D341Med (cell line): ENCODE results near the gene ING5.
A peak's percentile ranks its signal among the peaks of the same experiment; 100 is the strongest.

Source experiments
- DNase-seq: peaks from one replicate; pipeline ENCODE4 v3.0.0; 2012; ENCODE audit warnings: low spot score

The ING5 gene

DNA sequence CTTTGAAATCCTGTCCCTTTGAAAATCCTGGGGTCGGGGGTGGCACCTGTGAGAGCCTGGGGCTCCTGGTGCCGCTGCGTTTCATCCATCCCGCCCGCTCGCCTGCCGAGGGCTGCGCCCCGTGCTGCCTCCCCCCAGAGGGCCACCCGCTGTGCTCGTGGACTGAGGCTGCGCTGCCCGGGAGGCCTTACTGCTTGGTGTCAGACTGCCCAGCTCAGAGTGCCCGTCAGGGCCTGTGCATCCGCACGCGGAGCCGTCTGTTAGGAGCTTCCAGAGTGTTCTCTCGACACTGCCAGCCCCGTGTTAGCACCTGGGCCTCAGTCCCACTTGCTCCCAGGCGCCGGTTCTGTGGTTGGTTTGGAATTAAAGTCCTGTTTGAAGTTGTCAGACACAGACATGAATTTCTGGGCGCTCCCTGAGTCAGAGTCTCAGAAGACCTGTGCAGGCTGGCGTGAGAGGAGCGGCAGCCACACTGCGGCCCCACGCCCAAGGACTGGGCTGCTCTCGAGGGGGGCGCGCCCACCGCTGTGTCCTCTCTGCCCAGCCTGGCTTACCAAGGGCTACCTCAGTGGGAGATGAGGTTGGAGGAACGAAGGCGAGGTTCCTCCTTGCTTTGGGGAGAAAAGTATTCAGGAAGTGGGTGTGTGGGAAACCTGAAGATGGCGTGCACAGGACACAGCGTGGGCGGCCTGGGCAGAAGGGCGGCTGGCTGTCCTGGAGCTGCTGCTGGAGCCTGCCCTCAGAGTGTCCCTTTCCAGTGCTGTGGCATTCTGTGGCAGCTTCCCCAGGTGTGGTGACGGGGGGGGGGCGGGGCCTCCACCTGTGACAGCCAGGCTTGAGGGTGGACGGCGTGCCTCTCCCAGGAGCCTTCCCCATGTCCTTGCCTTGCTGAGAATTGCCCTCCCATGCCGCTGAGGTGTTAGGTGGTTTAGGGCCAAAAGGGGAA lies 29.3 kb upstream of the ING5 start:
- DNase-seq, result no peak

GRCh38 chr2:241673189-241673663 lies 28.6 kb upstream of the ING5 start:
- DNase-seq, result no peak

DNA sequence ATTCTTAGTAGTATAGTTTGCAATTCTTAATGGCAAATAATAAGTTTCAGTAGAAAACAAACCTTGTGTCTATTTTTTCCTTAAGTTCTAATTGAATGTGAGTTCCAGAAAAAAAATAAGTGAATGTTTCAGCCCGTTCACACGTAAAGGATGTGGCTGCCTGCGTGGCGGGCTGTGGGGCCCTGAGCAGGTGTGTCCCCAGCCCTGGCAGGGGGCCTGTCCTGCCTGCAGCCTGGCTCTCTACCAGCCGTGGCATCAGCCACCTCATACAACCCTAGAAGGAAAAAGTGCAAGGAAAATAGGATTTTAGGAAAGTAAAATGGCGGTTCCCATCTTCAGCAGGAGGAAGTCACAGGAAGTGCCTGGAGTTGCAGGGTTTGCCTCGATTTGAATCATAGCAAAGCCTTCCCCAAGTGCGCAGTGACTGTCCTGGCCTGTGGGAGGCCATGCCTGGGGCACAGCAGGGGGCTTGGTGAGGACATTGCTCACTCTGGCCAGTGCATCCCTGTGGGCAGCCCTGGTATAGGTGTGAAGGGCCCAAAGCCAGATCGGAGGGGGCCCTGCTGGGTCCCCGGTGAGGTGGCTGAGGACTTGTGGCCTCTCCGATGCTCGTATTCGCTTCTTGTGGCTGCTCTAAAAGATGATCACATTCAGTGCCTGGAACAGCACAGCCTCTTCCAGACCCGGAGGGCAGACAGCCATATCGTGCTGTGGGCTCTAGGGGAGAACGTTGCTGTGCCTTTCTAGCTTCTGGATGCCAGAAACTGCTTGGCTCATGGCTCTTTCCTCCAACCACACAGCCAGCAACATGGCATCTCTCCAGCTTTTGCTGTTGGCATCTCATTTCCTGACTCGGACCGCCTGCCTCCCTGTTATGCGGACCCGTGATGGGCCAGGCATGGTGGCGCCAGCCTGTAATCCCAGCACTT lies 27.8 kb upstream of the ING5 start:
- DNase-seq, result no peak

DNA sequence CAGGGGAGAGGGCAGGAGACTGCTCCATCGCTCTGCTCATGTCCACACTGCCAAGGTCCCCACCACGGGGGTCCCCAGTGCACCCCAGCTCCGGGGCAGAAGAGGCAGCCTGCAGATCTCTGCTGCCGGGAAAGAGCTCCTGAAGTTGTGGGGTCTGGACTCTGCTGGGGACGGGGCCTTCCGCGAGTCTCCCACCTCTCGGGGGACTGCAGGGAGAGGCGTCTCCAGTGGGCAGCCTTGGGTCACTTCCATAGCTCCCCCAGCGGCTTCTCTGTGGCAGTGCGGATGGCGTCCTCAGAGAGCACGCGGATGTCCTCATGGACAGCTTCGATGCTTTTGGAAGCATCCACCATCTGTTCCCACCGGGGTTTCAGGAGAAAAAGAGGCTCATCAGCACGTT lies 26.0 kb upstream of the ING5 start:
- no peak for DNase-seq

- DNase-seq, result no peak
These were observed 25.2 kb upstream of the ING5 start for GRCh38 chr2:241676665-241677064.

DNA sequence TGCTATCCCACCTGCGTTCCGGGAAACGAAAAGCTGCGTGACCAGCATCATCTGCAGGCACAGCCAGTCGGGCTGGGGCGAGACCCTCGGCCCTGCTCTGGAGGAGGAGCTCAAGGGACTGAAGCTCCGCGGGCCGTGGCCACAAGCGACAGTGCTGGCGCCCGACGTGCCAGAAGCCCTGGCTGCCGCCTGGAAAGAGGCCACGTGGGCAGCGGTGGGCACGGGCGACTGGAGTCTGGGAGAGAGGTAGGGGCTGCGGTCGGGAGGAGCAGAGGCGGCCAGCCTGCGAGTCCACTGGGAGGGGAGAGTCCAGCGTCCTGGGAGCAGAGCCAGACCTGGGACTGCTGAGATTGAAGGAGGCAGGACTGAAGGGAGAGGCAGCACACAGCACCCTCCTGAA lies 24.4 kb upstream of the ING5 start:
- no peak for DNase-seq

DNA sequence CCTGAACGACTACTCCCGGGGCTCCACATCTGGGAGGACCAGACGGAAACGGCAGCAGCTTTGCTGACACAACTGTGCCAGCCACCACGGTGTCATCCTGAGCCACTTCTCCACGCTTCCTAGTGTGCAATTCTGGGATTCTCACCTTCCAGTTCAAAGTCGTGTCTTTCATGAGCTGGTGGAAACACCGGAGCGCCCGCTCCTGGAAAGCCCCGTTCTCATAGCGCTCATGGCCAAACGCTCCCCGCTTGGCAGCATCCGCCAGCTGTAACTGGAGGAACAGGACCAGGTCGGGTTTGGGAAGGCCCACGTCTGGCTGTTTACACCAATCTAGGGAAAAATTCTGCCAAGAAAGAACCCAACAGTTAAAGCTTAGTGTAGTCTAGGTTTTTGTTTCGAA lies 23.5 kb upstream of the ING5 start:
- peak; percentile 14 for DNase-seq

DNA sequence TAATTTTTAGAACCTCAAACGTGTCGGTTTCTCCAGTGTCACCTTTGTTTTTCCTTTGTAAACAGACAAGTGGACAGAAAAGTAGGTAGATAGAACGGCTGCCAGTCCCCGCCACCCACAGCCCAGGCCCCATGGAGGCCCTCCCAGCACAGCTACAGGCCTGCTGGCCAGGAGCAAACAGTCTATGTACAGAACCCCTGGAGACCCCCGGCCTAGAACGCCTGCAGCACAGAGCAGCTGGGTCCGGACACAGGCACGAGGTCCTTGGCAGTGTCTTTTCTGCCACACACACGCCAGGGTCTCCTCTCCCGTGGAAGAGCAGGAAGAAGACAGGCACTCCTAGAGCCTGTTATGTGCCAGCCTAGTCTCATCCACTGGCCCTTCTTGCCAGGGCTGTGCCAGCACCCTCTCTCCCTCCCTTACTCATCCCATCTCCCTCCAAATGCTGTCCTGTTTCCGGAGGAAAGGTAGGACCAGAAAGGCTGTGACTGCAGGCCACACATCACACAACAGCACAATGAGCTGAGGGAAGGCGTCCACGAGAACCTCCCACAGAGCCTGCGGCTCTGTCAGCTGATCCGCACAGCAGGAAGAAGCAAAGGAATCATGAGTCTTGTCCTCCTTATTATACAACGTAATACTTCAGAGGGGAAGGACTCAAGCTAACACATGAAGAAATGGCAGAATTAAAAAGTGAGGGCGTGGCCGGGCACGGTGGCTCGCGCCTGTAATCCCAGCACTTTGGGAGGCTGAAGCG lies 22.9 kb upstream of the ING5 start:
- peak; percentile 6 for DNase-seq

- peak; percentile 6 for DNase-seq
These were observed 21.8 kb upstream of the ING5 start for GRCh38 chr2:241680044-241680443.

DNA sequence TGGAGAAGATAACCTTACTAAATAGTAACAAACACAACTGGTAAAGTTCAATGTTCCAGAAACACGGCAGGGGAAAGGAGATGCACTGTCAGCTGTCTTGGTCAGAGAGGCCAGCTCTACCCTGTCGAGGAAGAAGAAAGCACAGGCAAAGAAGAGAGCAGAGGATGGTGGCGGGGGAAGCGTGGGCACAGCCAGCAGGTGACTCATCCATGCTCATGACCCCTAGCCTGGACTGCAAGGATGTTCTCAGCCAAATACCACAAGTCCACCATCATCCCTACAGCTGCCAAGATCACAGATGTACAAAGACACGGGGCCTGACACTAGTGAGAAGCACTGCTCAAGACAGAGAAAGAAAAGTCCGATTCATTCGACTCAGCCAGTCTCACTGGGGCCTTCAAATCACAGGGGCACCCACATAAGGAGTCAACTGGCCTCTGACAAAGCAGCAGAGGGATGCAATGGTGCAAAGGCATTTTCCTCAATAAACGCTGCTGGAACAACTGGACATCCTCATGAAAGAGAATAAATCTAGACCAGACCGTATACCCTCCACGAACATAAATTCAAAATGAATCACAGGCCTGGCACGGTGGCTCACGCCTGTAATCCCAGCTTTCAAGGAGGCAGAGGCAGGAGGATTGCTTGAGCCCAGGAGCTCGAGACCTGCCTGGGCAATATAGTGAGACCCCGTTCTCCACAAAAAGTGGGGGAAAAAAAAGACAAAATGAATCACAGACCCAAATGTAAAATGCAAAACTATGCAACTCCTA lies 20.8 kb upstream of the ING5 start:
- no peak for DNase-seq

GRCh38 chr2:241686324-241686649 lies 15.6 kb upstream of the ING5 start:
- DNase-seq, result no peak

DNA sequence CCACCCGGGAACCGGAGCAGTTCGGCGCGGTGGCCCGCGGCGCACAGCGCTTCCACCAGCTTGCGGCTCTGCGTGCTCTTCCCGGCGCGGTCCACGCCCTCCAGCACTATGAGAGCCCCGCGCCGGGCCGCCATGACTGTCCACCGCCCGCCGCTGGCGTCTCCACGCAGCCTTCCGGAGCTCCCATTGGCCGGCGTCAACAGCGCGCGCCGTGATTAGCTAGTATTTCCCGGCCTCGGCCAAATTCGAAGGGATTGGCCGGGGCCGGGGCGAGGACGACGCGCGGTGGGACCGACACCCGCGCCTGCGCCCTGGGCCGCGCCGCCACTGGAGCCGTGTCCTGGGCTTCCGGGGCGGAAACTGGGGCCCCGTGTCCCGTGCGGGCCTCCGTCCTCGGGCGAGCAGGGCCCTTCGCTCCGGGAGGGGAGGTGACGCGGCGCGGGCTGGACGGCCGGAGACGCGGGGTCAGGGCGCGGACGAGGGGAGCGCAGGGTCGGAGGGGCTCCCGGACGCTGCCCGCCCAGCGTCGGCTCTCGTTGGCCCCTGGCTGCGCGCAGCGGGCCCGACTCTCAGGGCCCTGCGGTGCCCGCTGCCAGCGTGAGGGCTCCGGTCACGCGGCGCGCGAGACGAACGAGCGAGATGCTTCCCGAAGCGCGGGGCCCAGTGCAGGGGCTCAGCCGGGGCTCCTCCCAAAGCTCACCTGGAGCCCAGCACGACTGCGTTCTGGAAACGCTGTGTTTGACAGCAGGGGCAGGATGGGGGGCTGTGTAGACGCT lies 15.0 kb upstream of the ING5 start, which contains the start of gene DTYMK:
TSS of gene DTYMK (minus strand) at position 166 of the 776 bp plus-strand sequence. CDS start at position 134, 32 bp downstream.
- peak; percentile 98 for DNase-seq

DNA sequence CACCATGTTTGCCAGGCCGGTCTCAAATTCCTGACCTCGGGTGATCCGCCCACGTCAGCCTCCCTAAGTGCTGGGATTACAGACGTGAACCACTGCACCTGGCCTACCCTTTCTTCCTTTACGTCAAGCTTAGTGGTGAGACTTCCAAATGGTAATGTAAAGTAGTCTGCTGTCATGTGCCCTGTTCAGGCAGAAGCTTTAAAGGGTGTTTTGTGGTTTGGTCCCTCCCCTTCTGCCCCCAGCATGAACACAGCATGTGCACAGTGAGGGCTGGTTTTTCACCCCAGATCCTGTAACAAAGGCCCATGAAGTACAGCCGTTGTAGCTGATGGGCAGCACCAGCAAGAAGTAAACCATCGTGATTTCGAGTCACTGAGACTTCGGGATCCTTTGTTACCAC lies 12.5 kb upstream of the ING5 start:
- DNase-seq, result no peak

- no peak for DNase-seq
These were observed 11.6 kb upstream of the ING5 start for GRCh38 chr2:241690202-241690717.

DNA sequence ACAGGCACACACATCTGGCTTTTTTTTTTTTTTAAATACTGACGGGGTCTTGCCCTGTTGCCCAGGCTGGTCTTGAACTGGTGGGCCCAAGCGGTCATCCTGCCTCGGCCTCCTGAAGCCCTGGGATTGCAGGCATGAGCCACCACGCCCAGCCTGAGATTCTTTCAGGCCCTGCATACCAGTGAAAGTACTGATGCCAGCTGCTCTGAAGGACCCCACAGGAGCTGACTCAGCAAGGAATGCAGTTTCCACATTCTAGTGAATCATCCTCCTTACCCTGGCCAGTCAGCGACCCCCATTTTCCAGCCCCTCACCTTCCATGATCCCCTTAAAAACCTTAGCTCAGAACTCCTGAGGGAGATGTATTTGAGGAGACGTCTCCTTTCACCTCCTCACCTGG lies 9.4 kb upstream of the ING5 start:
- DNase-seq, result no peak

DNA sequence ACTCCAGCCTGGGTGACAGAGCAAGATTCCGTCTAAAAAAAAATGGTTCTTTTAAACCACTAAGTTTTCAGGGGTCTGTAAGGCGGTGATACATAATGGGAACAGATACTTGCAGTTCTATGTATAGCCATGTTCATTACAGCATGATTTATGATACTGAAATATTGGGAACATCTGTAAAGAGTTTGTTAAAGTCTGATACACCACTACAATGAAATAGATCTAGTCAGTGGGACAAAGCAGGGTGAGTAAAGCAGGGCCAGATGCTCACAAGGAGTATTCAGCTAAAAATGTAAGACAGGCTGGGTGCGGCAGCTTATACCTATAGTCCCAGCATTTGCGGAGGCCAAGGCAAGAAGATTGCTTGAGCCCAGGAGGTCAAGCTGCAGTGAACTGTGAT lies 6.2 kb upstream of the ING5 start:
- no peak for DNase-seq

DNA sequence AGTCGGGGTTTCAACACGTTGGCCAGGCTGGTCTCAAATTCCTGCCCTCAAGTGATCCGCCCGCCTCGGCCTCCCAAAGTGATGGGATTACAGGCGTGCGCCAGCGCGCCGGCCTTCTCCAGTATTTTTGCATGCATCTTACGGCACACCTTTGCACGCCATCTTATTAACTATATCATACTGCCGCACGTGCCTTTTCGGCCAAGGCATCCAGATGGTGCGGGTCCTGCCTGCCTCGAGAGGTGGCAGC lies 765 bp upstream of the ING5 start:
- no peak for DNase-seq

- DNase-seq, result peak; percentile 93
These were observed 554 bp downstream of the ING5 start for GRCh38 chr2:241702155-241703031.

- no peak for DNase-seq
These were observed 1.3 kb downstream of the ING5 start for GRCh38 chr2:241703032-241703604.
